GM12891 (cell line): ENCODE results near the gene NATD1.

Experiments used
- POLR2A ChIP-seq: IDR thresholded peaks from 2 replicates; pipeline ENCODE4 v1.6.1; 2011; ENCODE audit warnings: low read depth, low read length, control low read depth
- POLR2AphosphoS5 ChIP-seq: IDR thresholded peaks from 2 replicates; pipeline ENCODE4 v1.6.1; 2011; ENCODE audit warnings: low read depth, low read length, control low read depth
- SPI1 ChIP-seq: IDR thresholded peaks from 2 replicates; pipeline ENCODE4 v1.6.1; 2011; ENCODE audit warnings: low read depth, low read length, control low read depth
- TAF1 ChIP-seq: IDR thresholded peaks from 2 replicates; pipeline ENCODE4 v1.6.1; 2011; ENCODE audit warnings: low read depth, low read length, control low read depth

DNA sequence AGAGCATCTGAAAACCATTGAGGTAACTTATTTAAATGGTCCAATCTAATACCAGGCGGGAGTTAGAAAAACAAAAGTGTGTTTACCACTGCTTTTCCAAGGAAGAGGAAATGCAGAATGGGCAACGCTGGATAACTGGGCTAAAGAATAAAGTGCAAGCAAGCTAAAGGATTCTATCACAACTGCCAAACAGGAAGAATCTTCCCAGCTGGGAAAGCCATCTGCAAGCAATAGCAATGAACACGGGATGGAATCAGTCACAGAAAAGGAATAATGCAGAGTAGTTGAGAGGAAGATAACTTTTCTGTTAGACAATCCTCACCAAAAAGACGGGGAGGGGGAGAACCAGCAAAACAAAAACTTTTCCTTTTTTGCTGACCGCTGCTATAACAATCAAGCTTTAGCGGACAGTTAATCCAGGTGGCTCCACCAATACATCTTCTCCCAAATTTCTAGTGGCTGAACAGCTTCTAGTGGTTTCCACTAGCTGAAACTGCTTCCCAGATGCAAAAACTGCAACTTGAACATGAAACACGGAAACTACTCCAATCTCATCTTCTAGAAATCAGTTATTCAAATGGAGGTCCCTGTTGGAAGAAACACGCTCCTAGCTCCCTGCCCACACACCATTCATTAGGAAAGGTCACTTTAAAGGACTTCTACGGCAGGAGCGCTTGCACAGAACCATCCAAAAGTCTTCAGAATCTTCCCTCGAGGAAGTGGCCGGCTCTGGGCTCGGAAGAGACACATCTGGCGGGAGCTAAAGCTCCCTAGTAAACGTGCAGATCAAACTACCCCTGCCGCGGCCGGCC is 40.2 kb downstream of the NATD1 start:
- TF ChIP-seq POLR2AphosphoS5 (no peak), POLR2A (no peak), TAF1 (no peak), SPI1 (no peak)
